RPMI7951 (cell line): ENCODE data around the gene HMHB1. TPM values are rescaled to one million over a fixed set of nuclear protein-coding genes. Genes with fewer than 3 reads are reported as not detected.
A peak's percentile ranks its signal among the peaks of the same experiment; 100 is the strongest.
"Not testable (repeated sequence)": the region's sequence is repeated elsewhere in the genome, so short reads cannot be mapped to it uniquely, and the experiment has no call there.

Experiments
- DNase-seq: peaks from one replicate; pipeline ENCODE4 v3.0.0-alpha.2; 2012; ENCODE audit warnings: low read depth
- total RNA-seq: library from RNA; depleted of rRNA; stranded (reverse); fragments of >200 nt; shearing (Covaris generic); gene quantifications from 2 replicates; pipeline ENCODE4 v1.2.3, GENCODE V29; 2014

Gene HMHB1
- total RNA-seq, 1 experiment from 2014 or later, result not detected

- no peak for DNase-seq
Measured at GRCh38 chr5:143801252-143801939, 10.6 kb upstream of the HMHB1 start.

- no peak for DNase-seq
Measured at GRCh38 chr5:143805861-143806260, 6.1 kb upstream of the HMHB1 start.

- DNase-seq, result no peak
Measured at GRCh38 chr5:143806579-143806978, 5.4 kb upstream of the HMHB1 start.

GRCh38 chr5:143807401-143807800, 4.6 kb upstream of the HMHB1 start:
- no peak for DNase-seq

- not testable (repeated sequence) for DNase-seq
Measured at GRCh38 chr5:143816370-143816769, 4.4 kb downstream of the HMHB1 start.

- no peak for DNase-seq
Measured at GRCh38 chr5:143819716-143820115, 7.8 kb downstream of the HMHB1 start.

GRCh38 chr5:143820451-143820850, 8.5 kb downstream of the HMHB1 start:
- DNase-seq, result no peak

GRCh38 chr5:143824851-143825720, 13.1 kb downstream of the HMHB1 start:
- peak; percentile 53 for DNase-seq

GRCh38 chr5:143826951-143827444, 15.0 kb downstream of the HMHB1 start:
- DNase-seq, result no peak

GRCh38 chr5:143828710-143829109, 16.7 kb downstream of the HMHB1 start:
- DNase-seq, result no peak

- DNase-seq, result no peak
Measured at GRCh38 chr5:143833177-143833576, 21.2 kb downstream of the HMHB1 start.

- DNase-seq, result no peak
Measured at GRCh38 chr5:143835251-143835650, 23.3 kb downstream of the HMHB1 start.

- DNase-seq, result no peak
Measured at GRCh38 chr5:143836161-143836725, 24.3 kb downstream of the HMHB1 start.

GRCh38 chr5:143837306-143837848, 25.4 kb downstream of the HMHB1 start:
- DNase-seq, result peak; percentile 72

- DNase-seq, result no peak
Measured at GRCh38 chr5:143841446-143841845, 29.5 kb downstream of the HMHB1 start.

GRCh38 chr5:143842920-143843319, 31.0 kb downstream of the HMHB1 start:
- DNase-seq, result no peak

- DNase-seq, result no peak
Measured at GRCh38 chr5:143843461-143843860, 31.5 kb downstream of the HMHB1 start.

- DNase-seq, result no peak
Measured at GRCh38 chr5:143850050-143850683, 38.2 kb downstream of the HMHB1 start.

- DNase-seq, result no peak
Measured at GRCh38 chr5:143851383-143851782, 39.4 kb downstream of the HMHB1 start.

- DNase-seq, result no peak
Measured at GRCh38 chr5:143860211-143860610, 48.2 kb downstream of the HMHB1 start.

GRCh38 chr5:143862271-143862670, 50.3 kb downstream of the HMHB1 start:
- DNase-seq, result no peak
